T47D (cell line): Measurements from ENCODE around the gene ABCA4.

Source experiments
- DNase-seq, 2 experiments: peaks; one replicate each; pipeline versions ENCODE4 v3.0.0 to v3.0.0-alpha.2; 2011 to 2012; ENCODE audit warnings: low read depth in 1 of 2, low spot score in 1 of 2
- JUND ChIP-seq: IDR thresholded peaks from 2 replicates; pipeline ENCODE4 v1.6.1; 2012; ENCODE audit warnings: low read depth
- in situ Hi-C: cut with HindIII; loops from 2 replicates; pipeline ENCODE4 v1.10.0; 2016; ENCODE audit warnings: low sequenced_read_pairs, low pct_unique_long_range_greater_than_20kb

ABCA4 gene

GRCh38 chr1:94109478-94109877 lies 11.5 kb downstream of the ABCA4 start:
- no peak for TF ChIP-seq JUND
- DNase-seq, result no peak
- in situ Hi-C loops, result no loop called here

- in situ Hi-C loops, result no loop called here
Measured at GRCh38 chr1:94107141-94107540, 13.8 kb downstream of the ABCA4 start.

GRCh38 chr1:94106716-94107115 lies 14.2 kb downstream of the ABCA4 start:
- in situ Hi-C loops, result no loop called here
- TF ChIP-seq JUND, result no peak
- DNase-seq, result no peak

More at GRCh38 chr1:94107141-94107540, 13.8 kb downstream of the ABCA4 start:
- no peak for DNase-seq
- TF ChIP-seq JUND, result no peak

- in situ Hi-C loops, result no loop called here
- no peak for TF ChIP-seq JUND
- no peak for DNase-seq
Measured at GRCh38 chr1:94105957-94106529, 14.9 kb downstream of the ABCA4 start.

GRCh38 chr1:94105581-94105952 lies 15.4 kb downstream of the ABCA4 start:
- in situ Hi-C loops, result no loop called here
- no peak for TF ChIP-seq JUND
- peak in 1 of 2 experiments; percentile 13 for DNase-seq

- peak in 1 of 2 experiments; percentile 13 for DNase-seq
- in situ Hi-C loops, result no loop called here
- TF ChIP-seq JUND, result no peak
Measured at GRCh38 chr1:94104776-94105580, 16.0 kb downstream of the ABCA4 start.

- no peak for DNase-seq
- no peak for TF ChIP-seq JUND
- in situ Hi-C loops, result no loop called here
Measured at GRCh38 chr1:94104127-94104684, 16.7 kb downstream of the ABCA4 start.

- DNase-seq, result no peak
- TF ChIP-seq JUND, result no peak
- in situ Hi-C loops, result no loop called here
Measured at GRCh38 chr1:94103608-94104007, 17.3 kb downstream of the ABCA4 start.

- DNase-seq, result peak in 1 of 2 experiments; percentile 46
- no peak for TF ChIP-seq JUND
- in situ Hi-C loops, result no loop called here
Measured at GRCh38 chr1:94101613-94102525, 19.1 kb downstream of the ABCA4 start.

- no peak for TF ChIP-seq JUND
- in situ Hi-C loops, result no loop called here
- DNase-seq, result peak in 1 of 2 experiments; percentile 42
Measured at GRCh38 chr1:94100785-94101612, 19.9 kb downstream of the ABCA4 start.

GRCh38 chr1:94100129-94100784 lies 20.7 kb downstream of the ABCA4 start:
- no peak for DNase-seq
- in situ Hi-C loops, result no loop called here
- TF ChIP-seq JUND, result no peak

GRCh38 chr1:94099303-94099702 lies 21.6 kb downstream of the ABCA4 start:
- in situ Hi-C loops, result no loop called here

More at GRCh38 chr1:94099303-94099702, 21.6 kb downstream of the ABCA4 start:
- TF ChIP-seq JUND, result no peak
- DNase-seq, result no peak
